GM21381 (cell line): ENCODE data around the gene MAP3K5.
A peak's percentile ranks its signal among the peaks of the same experiment; 100 is the strongest.

Source experiments
- ATAC-seq: cut with Tn5 transposase; IDR thresholded peaks from one replicate; pipeline ENCODE4 v1.9.1; 2021; ENCODE audit warnings: mild to moderate bottlenecking, moderate library complexity; ENCODE audit not compliant: unreplicated experiment

MAP3K5 gene

GRCh38 chr6:136751991-136752390, 40.3 kb downstream of the MAP3K5 start:
- ATAC-seq = no peak

DNA sequence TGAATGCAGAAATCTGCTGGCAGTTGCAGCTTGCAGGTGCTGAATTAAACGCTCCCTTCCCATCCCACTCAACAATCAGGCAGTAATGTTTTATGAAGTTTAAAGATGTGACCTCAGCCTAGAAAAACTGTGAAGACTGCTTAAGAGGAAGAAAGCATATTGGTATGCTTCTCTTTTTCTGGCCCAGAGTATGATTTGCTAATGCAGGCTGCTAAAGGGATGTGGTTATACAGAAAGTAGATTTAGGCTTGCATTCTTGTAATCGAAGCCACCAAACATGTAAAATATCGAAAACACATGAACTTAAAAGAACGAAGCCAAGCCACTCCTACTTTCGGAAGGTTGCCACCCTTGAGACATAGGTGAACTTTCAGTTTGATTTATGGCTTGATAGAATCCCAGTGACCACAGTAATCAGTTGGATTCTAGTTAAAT, 40.7 kb downstream of the MAP3K5 start:
- ATAC-seq = peak; percentile 91

DNA sequence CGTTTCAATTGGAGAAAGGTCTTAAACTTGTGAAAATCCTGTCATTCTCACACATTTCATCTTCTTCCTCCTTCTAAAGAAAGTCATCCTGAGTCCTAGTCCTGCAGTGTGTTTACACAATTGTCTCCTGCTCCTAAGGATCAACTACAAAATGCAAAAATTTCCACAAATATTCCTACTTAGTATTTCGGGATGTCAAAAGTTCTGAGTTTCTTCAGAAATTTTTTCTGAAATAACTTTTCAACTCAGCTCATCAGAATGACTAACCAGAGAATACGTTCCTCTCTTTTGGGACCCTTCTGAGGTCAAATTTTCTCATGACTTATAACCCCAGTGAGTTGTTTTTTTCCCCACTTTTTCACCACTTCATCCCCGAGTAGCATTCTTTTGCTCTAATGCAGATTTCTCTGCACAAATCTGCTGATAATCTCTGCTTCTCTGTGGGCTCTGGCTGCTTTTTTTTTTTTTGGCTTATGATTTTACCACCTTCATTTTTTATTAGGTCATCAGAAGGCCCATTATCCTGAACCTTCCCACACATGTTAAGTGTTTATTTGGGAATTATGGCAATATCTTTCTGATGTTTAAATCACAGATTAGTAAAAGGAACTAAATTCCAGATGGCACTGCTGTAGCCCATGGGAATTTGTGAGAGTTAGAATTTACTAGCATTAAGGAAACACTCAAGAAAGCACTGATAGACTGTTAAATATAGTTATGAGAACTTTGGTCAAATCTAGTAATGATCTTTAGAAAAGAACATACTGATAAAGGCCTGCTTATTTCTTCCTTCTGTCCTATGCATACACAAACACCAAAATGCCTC, 41.4 kb downstream of the MAP3K5 start:
- ATAC-seq = peak; percentile 3

DNA sequence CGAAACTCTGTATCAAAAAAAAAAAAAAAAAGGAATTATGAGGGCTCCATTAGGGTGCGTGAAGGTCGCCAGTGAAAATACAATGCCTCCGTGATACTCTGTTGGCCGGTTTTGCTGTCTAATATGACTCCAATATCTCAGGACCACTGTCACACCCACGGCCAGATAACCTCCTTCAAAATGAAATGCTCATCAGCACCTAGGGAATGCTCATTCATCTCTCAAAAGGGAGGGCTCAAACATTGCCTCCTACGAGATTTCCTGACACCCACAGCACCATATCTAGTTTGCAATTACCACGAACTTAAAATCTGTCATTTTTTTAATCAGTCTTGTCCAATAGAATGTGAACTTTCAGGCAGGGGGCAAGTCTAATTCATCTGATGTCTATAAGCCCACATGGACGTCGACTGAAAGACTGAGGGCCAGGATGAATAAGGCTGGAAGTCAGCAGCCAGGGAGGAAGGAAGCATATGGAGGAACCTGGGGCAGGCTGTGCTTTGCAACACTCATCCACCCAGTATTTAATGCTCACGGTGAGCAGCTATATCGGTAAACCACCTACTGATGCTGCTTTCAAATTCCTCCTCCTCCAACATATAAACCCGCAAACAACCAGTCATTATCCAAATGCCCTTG, 42.8 kb downstream of the MAP3K5 start:
- ATAC-seq = no peak

DNA sequence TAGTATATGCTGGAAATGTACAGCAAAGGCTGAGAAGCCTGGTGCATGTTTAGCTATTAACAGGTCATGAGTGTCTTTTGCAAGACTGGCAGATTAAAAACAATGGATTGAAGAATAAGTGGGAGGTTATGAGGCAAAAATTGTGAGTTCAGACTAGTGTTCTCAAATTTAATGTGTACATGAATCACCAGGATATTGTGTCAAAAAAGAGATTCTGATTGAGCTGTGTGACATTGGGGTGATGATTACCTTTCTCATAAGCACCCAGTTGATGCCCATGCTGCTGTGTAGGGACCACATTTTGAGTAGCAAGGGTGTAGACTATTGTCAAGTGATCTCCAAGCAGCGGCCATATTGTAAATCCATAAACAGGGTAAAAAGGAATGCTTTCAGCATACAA, 44.8 kb downstream of the MAP3K5 start:
- ATAC-seq = no peak

GRCh38 chr6:136745300-136745699, 47.0 kb downstream of the MAP3K5 start:
- no peak for ATAC-seq

GRCh38 chr6:136744889-136745288, 47.4 kb downstream of the MAP3K5 start:
- no peak for ATAC-seq

DNA sequence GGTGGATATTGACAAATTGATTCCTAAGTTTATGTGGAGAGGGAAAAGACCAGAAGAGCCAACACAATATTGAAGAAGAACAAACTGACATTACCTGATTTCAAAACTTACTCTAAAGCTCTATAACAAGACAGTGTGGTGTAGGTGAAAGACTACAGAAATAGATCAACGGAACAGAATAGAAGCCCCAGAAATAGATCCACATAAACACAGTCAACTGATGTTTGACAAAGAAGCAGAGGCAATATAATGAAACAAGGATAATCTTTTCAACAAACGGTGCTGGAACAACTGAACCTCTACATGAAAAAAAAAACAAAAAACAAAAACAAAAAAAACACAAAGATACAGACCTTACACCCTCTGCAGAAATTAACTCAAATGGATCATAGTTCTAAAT, 50.2 kb downstream of the MAP3K5 start:
- no peak for ATAC-seq

DNA sequence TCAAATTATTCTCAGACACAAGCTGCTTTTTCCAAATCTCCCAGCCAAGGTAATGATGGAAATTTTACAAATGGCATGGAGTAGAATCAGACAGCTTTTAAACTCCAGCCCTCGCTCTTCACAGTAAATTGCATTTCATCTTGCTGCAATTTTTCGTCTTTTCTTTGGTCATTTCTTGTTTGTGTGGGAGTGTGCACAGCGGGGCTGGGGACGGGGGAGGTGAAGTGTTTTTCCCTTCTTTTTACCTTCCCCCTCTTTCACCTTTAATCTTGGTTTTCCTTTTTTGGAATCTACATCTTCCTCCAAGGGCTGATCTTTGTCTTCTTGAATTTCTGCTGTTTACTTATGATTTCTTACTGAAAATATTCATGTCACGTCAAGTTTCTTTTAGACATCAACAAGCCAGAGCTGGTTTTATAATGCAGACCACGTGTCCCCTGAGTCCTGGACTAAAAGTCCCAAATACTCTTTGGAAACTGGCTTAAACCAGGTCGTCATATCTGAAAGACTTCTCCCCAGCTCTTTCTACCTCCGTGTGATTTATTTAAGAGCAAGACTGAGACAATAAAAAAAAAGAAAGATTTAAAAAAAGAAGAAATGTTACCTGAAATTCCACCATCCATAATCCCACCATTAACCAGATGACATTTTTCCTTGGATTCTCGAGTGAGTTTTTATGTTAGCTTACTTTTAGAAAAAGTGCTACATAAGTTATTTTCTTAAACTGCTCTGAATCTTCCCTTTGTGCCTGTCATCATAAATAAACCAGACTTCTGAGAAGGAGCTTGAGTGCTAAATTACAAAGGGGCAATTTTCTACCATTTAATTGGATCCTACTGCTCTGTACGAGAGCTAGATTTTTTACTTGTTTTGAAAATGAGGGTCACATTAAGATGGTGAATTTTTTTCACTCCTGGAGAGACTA, 52.0 kb downstream of the MAP3K5 start:
- ATAC-seq = no peak

- no peak for ATAC-seq
Measured at GRCh38 chr6:136739501-136739900, 52.8 kb downstream of the MAP3K5 start.

DNA sequence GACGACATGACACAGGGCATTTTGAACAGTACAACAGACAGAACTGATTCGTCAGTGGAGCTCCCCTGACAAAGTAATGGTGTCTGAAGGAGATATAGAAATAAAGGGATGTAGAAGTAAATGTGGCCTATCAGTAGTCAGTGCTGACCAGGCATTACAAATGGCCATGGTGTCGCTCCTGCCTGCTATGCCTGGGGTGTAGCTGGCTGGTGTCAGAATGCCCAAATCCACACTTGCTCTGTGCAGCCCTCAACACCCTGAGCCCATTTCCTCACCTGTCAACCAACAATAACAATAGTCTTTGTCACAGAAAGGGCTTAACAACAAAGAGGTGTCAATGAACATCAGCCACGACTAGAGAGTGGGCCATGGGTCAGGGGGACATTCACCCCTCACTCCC, 53.2 kb downstream of the MAP3K5 start:
- no peak for ATAC-seq

GRCh38 chr6:136738692-136739057, 53.6 kb downstream of the MAP3K5 start:
- no peak for ATAC-seq

DNA sequence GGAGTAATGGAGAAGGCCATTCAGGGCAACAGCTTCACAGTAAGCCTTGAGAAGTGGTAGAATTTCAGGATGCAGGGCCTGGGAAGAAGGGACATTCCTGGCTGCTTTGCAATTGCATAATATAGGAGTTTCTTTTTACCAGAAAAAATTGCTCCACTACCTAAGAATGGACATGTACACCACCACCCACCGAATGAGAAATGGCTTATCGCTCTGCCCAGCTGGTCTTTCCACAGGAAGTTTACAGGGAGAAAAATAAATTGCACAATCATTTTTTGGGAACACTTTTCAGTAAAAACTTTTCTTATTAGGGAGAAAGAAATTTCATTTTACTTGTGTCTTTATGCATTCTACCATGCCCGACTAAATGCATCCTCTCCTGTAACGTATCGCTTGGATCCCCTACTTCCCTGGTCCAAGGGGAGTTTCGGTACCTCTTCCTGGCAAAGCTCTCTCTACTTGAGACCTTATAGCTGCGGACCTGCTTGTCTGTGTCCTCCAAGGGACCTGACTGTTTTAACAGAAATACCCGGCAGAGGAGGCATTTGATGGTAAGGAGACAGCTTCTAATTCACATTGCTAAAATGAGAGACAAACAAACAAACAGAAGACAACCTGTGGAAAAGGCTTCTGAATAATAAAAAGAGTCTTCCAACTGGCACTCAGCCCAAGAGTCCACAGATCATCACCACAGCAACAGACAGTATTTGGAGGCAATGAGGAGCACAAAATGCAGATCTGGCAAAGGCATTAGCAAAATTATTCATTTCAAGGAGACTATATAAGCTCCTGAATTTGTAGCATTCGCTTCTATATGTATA, 54.2 kb downstream of the MAP3K5 start:
- no peak for ATAC-seq

DNA sequence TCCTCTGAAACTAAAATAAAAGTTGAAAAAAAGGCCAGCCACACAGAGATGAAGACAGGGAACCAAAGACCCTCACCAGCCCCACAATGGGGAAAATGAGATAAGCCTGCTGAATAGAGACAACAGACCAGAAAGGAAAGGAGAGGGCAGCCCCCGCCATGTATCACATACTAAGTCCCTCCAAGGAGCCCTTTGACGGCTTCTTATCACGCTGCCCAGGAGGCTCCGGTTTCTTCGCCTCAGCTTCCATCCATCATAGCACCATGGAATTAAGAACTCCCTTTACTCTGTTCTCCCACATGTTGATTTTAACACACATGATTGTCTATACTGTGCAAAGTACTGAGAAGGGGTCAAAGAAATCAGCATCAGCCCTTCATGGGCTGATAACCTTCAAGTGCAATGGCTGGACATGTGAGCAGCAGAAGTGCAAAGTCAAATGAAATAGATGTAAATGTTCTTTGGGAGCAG, 54.9 kb downstream of the MAP3K5 start:
- ATAC-seq = no peak

DNA sequence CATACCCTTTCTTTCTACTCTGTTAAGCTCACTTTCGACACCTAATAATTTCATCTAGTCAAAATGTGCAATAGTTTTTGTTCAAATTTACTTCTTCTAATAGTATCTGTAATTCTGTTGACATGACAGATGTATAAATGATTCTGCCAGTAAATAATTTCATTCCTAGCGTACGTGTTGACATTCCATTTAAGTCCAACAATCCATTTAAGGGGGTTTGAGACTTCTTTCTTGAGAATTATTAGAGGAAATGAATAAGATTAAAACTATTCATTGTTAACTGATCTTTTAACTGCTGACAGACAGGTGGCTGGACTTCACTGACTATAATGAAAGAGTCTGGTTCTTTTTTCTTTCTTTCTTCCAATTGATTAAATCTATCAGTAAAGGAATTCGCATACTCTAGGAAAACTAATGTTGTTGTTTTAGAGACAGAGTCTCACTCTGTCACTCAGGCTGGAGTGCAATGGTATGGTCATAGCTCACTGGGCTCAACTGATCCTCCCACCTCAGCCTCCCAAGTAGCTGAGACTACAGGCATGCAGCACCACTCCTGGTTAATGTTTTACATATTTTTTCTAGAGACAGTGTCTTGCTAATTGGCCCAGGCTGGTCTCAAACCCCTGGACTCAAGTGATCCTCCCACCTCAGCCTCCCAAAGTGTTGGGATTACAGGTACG, 55.9 kb downstream of the MAP3K5 start:
- ATAC-seq = peak; percentile 62

- no peak for ATAC-seq
Measured at GRCh38 chr6:136734977-136735376, 57.3 kb downstream of the MAP3K5 start.

GRCh38 chr6:136732889-136733288, 59.4 kb downstream of the MAP3K5 start:
- no peak for ATAC-seq

- ATAC-seq = no peak
Measured at GRCh38 chr6:136729832-136730231, 62.4 kb downstream of the MAP3K5 start.

- no peak for ATAC-seq
Measured at GRCh38 chr6:136728976-136729515, 63.2 kb downstream of the MAP3K5 start.
